HL-60/S4 treated with phorbol 12-myristate 13-acetate at 8.2 ng/mL for 4 days and 3 days (cell line): ENCODE results near the gene UPF1.
"Not testable (repeated sequence)": the region's sequence is repeated elsewhere in the genome, so short reads cannot be mapped to it uniquely, and the experiment has no call there.

ENCODE experiments used
- in situ Hi-C: fragments of 300-500 bp; cut with MboI; formaldehyde crosslinking; loops from 2 replicates; pipeline ENCODE4 v1.15.0; 2022; ENCODE audit warnings: low sequenced_read_pairs

Gene UPF1

GRCh38 chr19:18908917-18909619 is 77.3 kb downstream of the UPF1 start:
- in situ Hi-C loops: no loop called here

GRCh38 chr19:18910010-18910409 is 78.3 kb downstream of the UPF1 start:
- in situ Hi-C loops: no loop called here

DNA sequence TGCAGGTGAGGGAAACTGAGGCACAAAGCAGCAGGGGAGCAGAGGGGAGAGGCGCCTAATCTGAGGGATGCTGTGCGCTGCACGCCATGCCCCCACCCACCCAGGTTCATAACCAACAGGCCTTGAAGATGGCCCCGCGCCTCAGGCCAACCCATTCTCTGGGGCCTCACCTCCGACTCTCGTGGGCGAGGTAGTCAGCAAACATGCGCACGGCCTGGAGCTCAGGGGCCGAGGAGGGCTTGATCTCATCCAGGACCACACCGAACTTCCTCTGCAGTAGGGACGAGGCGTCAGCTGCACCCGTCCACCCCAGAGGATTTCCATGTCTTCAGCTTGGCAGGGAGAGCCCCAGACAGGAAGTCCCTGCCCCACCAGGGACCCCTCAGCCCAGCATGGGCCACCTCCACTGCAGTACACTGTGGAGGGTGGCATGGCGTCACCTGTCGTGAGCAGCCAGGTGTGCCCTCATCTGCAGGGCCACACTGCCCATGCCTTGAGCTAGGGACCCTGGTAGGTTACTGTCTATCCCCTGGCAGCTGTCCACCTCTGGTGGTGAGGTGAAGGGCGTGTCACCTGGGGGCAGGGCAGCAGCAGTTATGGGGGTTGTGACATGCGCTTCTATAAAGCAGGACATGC is 79.2 kb downstream of the UPF1 start:
- in situ Hi-C loops: no loop called here

DNA sequence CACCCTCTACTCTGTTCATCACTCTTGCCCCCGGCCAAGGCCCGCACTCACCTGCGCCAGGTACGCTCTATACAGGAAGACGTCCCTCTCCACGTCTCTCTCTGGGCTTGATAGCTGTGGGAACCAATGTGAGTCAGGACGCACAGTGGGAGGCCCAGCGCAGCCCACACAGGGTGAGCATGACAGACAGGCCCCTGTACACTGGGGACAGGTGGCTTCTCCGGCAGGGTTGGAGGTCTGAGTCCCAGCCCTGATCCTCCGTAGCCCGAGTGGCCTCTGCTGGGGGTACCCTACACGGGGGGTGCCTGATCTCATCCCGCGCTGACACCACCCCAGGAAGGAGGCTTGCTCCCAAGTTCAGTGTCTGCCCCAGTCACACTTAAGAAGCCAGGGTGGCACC is 81.2 kb downstream of the UPF1 start:
- in situ Hi-C loops: no loop called here

GRCh38 chr19:18913466-18913865 is 81.7 kb downstream of the UPF1 start:
- in situ Hi-C loops: no loop called here

GRCh38 chr19:18915639-18916038 is 83.9 kb downstream of the UPF1 start:
- in situ Hi-C loops: no loop called here

DNA sequence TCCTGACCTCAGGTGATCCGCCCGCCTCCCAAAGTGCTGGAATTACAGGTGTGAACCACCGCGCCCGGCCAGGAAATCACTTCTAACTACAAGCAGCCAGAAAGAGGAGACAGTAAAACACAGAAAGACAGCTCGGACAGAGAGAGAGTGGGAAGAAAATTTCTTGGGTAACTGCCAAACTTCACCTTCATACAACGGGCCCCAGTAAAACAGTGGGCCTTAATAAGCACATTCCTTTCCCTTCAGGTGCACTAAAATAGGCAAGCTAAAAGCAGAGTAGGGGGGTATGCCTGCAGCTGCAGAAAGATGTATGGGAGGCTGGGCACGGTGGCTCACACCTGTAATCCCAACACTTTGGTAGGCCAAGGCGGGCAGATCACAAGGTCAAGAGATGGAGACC is 85.8 kb downstream of the UPF1 start:
- in situ Hi-C loops: not testable (repeated sequence)
